Activated CD4-positive, alpha-beta T cell treated with anti-CD3 and anti-CD28 coated beads, Interleukin-2, amount 50 U/mL, for 24 hours (primary cell): Measurements from ENCODE around the gene SCGB1D1.

Experiments used
- DNase-seq, 2 donors: peaks; one replicate each; pipeline ENCODE4 v3.0.0-alpha.2; 2020; ENCODE audit warnings: low read depth in 1 of 2, low spot score in 1 of 2

SCGB1D1 gene

DNA sequence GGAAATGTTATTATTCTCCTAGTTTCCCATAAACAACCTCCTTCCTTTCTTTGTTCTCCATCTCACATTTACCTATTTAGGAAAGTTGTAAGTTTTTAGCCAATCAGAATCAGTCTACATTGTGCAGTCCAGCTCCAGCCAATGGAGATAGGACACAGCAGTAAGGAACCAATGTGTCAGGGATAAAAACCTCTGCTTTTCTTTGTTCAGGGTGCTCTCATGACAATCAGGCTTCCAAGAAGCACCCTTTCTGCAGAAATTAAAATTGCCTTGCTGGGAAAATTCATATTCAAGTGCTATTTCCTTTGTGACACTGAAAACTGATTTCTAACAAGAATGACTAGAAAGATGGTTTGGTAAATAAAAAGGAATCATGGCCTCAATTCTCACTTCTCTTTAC, 33.1 kb downstream of the SCGB1D1 start:
- no peak for DNase-seq

GRCh38 chr11:62233730-62234129, 43.7 kb downstream of the SCGB1D1 start:
- DNase-seq = no peak

GRCh38 chr11:62236187-62236586, 46.2 kb downstream of the SCGB1D1 start:
- DNase-seq = no peak

DNA sequence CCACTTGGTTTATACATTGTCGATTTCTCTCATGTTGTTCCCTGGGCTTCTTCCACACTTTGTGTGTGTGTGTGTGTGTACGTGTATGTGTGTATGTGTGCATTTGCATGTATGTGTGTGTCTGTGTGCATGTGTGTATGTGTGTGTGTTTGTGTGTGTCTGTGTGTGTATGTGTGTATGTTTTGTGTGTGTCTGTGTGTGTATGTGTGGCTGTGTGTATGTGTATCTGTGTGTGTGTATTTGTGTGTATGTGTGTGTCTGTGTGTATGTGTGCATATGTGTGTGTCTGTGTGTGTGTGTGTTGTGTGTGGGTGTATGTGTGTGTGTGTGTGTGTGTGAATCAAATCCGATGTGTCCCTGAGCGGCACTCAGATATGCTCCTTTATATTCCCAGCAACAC, 47.5 kb downstream of the SCGB1D1 start:
- no peak for DNase-seq

GRCh38 chr11:62238151-62238550, 48.1 kb downstream of the SCGB1D1 start:
- no peak for DNase-seq

DNA sequence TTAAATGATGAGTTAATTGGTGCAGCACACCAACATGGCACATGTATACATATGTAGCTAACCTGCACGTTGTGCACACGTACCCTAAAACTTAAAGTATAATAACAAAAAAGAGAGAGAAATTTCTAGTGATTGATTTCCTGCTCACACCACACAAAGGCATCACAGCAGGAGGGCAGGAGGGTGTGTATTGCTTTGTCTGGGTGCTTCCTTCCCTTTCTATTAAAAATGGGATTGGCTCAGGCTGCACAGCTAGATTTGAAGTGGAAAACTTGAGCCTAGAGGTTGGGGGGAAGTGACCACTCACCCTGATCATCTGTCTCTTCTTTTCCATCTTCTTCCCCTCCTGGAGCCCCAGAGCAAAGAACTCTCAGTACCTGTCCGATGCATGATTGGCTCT, 51.1 kb downstream of the SCGB1D1 start:
- DNase-seq = no peak

DNA sequence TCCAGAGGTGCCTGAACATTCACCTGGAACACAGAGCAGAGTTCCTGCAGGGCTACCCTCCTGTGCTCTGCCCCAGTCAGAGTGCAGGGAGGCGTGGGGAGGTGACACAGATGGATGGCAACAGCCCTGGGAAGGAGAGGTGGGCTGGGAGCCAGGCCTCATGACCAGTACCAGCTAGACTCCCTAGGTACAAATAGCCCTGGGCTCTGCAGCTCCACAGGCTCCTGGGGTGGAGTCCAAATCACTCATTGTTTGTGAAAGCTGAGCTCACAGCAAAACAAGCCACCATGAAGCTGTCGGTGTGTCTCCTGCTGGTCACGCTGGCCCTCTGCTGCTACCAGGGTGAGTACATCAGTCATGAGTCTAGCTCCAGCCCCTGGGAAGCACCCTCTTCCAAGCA, 52.0 kb downstream of the SCGB1D1 start, which contains the start of gene SCGB1D2:
SCGB1D2 (plus strand) TSS at position 219 of the 400 bp plus-strand sequence; CDS start at position 288, 69 bp downstream.
- DNase-seq = no peak
